Prostate gland (tissue), 2 donors: ENCODE results near the gene G6PD. TPM values are rescaled to one million over a fixed set of nuclear protein-coding genes. Genes with fewer than 3 reads are reported as not detected.

Experiments
- DNase-seq: peaks from one replicate; pipeline ENCODE4 v3.0.0-alpha.2; 2019; ENCODE audit warnings: low spot score
- H3K27ac ChIP-seq, 2 donors: fragments of 200-600 bp; sonication (generic); 2 replicates each; pipeline ENCODE4 v1.5.1; 2017 to 2019
- H3K27me3 ChIP-seq: fragments of 200-600 bp; sonication (generic); replicated peaks from 2 replicates; pipeline ENCODE4 v1.5.1; 2019; ENCODE audit not compliant: insufficient read depth
- H3K36me3 ChIP-seq, 2 donors: fragments of 200-600 bp; sonication (generic); 1 replicate in 1 of 2; 2 replicates in 1 of 2; pipeline versions ENCODE4 v1.5.1 to v1.8.1; 2017 to 2019
- H3K4me1 ChIP-seq: fragments of 200-600 bp; sonication (generic); replicated peaks from 2 replicates; pipeline ENCODE4 v1.5.1; 2019
- H3K4me3 ChIP-seq, 2 donors: fragments of 200-600 bp; sonication (generic); 2 replicates each; pipeline ENCODE4 v1.5.1; 2017 to 2019
- H3K9me3 ChIP-seq: fragments of 200-600 bp; sonication (generic); 2 replicates; pipeline ENCODE4 v1.5.1; 2017
- CTCF ChIP-seq, 4 experiments: fragments of 200-600 bp in 2 of 4; fragments of 450-650 bp in 2 of 4; sonication (generic) in 2 of 4; IDR thresholded peaks; 1 replicate in 3 of 4; 2 replicates in 1 of 4; pipeline ENCODE4 v1.5.1; 2016 to 2019; ENCODE audit warnings: antibody characterized with exemption in 4 of 4, mild to moderate bottlenecking in 2 of 4, moderate library complexity in 2 of 4
- POLR2A ChIP-seq: fragments of 450-650 bp; IDR thresholded peaks from one replicate; pipeline ENCODE4 v1.6.1; 2016; ENCODE audit warnings: antibody characterized with exemption, mild to moderate bottlenecking
- POLR2AphosphoS5 ChIP-seq: sonication (generic); formaldehyde crosslinking; IDR thresholded peaks from one replicate; pipeline ENCODE4 v1.6.1; 2017; ENCODE audit warnings: antibody characterized with exemption
- WGBS: methylation state at CpG from one replicate; pipeline ENCODE4 v1.1.5; 2018; 5-methylcytosine and 5-hydroxymethylcytosine counted together
- intact Hi-C: fragments of 100-400 bp; cut with DNase I; formaldehyde crosslinking; loops from one replicate; pipeline ENCODE4 v1.14.2; 2022
- total RNA-seq, 2 donors: library from RNA; depleted of rRNA; stranded (reverse); fragments of >200 nt; gene quantifications; one replicate each; pipeline ENCODE4 v1.1.0, GENCODE V29; 2016

The G6PD gene
- total RNA-seq, 2 donors from 2014 or later: 27.9 to 300 TPM

GRCh38 chrX:154508384-154508745 lies 38.3 kb downstream of the G6PD start:
- no peaks in the 10 kb centered on the region for H3K36me3 ChIP-seq
- TF ChIP-seq CTCF (IDR thresholded peaks at IDR 0.05): no peak
- no peak for TF ChIP-seq POLR2A
- no peak for TF ChIP-seq POLR2AphosphoS5
- H3K27ac ChIP-seq: no peak overlapping the region
- intact Hi-C loops: no loop called here
- 80% methylated on average over 5 of the region's 13 CpGs for WGBS
- no peaks in the 10 kb centered on the region for H3K4me1 ChIP-seq
- H3K9me3 ChIP-seq: no peaks in the 10 kb centered on the region
- no peak overlapping the region for H3K4me3 ChIP-seq
- DNase-seq: no peak
- no peaks in the 10 kb centered on the region for H3K27me3 ChIP-seq

- TF ChIP-seq CTCF (IDR thresholded peaks at IDR 0.05) (no peak), POLR2A (no peak), POLR2AphosphoS5 (no peak)
- Histone ChIP-seq H3K4me1 (no peaks in the 10 kb centered on the region), H3K27me3 (no peaks in the 10 kb centered on the region), H3K36me3 (no peaks in the 10 kb centered on the region), H3K4me3 (no peak overlapping the region), H3K9me3 (no peaks in the 10 kb centered on the region), H3K27ac (no peak overlapping the region)
- no peak for DNase-seq
- WGBS: 77% methylated on average over 14 of the region's 24 CpGs
- intact Hi-C loops: no loop called here
These were observed 38.8 kb downstream of the G6PD start for GRCh38 chrX:154507673-154508383.

- Histone ChIP-seq H3K27ac (no peak overlapping the region), H3K9me3 (no peaks in the 10 kb centered on the region), H3K36me3 (no peaks in the 10 kb centered on the region), H3K27me3 (no peaks in the 10 kb centered on the region), H3K4me1 (no peaks in the 10 kb centered on the region), H3K4me3 (no peak overlapping the region)
- no peak for DNase-seq
- 94% methylated on average over 18 of the region's 37 CpGs for WGBS
- intact Hi-C loops: no loop called here
- TF ChIP-seq POLR2AphosphoS5: no peak
- no peak for TF ChIP-seq POLR2A
- TF ChIP-seq CTCF (IDR thresholded peaks at IDR 0.05): no peak
These were observed 39.9 kb downstream of the G6PD start for GRCh38 chrX:154506483-154507332.

GRCh38 chrX:154505734-154506133 lies 40.9 kb downstream of the G6PD start:
- H3K36me3 ChIP-seq: no peaks in the 10 kb centered on the region
- WGBS: 64% methylated on average over 7 of the region's 12 CpGs

More at GRCh38 chrX:154505734-154506133, 40.9 kb downstream of the G6PD start:
- no peak overlapping the region for H3K27ac ChIP-seq
- no peak for DNase-seq
- no peaks in the 10 kb centered on the region for H3K9me3 ChIP-seq
- H3K4me3 ChIP-seq: no peak overlapping the region
- no peaks in the 10 kb centered on the region for H3K27me3 ChIP-seq
- TF ChIP-seq POLR2A (no peak), POLR2AphosphoS5 (no peak), CTCF (IDR thresholded peaks at IDR 0.05) (no peak)
- intact Hi-C loops: no loop called here
- no peaks in the 10 kb centered on the region for H3K4me1 ChIP-seq
